Activated CD4-positive, alpha-beta T cell treated with anti-CD3 and anti-CD28 coated beads for 4 hours (primary cell): Measurements from ENCODE around the gene POLN.
"Not testable (repeated sequence)": the region's sequence is repeated elsewhere in the genome, so short reads cannot be mapped to it uniquely, and the experiment has no call there.

ENCODE experiments used
- DNase-seq, 2 donors: peaks; one replicate each; pipeline ENCODE4 v3.0.0-alpha.2; 2020

POLN gene

GRCh38 chr4:2275044-2275397 lies 33.1 kb upstream of the POLN start:
- DNase-seq = not testable (repeated sequence)

GRCh38 chr4:2274320-2275043 lies 32.6 kb upstream of the POLN start:
- no peak for DNase-seq

GRCh38 chr4:2273657-2274319 lies 31.9 kb upstream of the POLN start:
- DNase-seq = no peak

GRCh38 chr4:2273221-2273620 lies 31.3 kb upstream of the POLN start:
- no peak for DNase-seq

- DNase-seq = no peak
Measured at GRCh38 chr4:2272828-2273120, 30.9 kb upstream of the POLN start.

GRCh38 chr4:2272026-2272827 lies 30.3 kb upstream of the POLN start:
- DNase-seq = no peak

- no peak for DNase-seq
Measured at GRCh38 chr4:2271279-2272025, 29.5 kb upstream of the POLN start.

- DNase-seq = no peak
Measured at GRCh38 chr4:2270341-2271165, 28.6 kb upstream of the POLN start.

- DNase-seq = no peak
Measured at GRCh38 chr4:2269618-2270163, 27.8 kb upstream of the POLN start.

GRCh38 chr4:2269206-2269531 lies 27.2 kb upstream of the POLN start:
- no peak for DNase-seq

- DNase-seq = no peak
Measured at GRCh38 chr4:2268357-2269205, 26.7 kb upstream of the POLN start.

GRCh38 chr4:2267841-2268240 lies 25.9 kb upstream of the POLN start:
- no peak for DNase-seq

GRCh38 chr4:2267320-2267811 lies 25.4 kb upstream of the POLN start:
- DNase-seq = no peak

- DNase-seq = no peak
Measured at GRCh38 chr4:2266821-2267220, 24.9 kb upstream of the POLN start.

- DNase-seq = no peak
Measured at GRCh38 chr4:2266181-2266580, 24.3 kb upstream of the POLN start.

- no peak for DNase-seq
Measured at GRCh38 chr4:2265113-2266110, 23.5 kb upstream of the POLN start.

- no peak for DNase-seq
Measured at GRCh38 chr4:2264481-2265041, 22.6 kb upstream of the POLN start.

GRCh38 chr4:2263926-2264321 lies 22.0 kb upstream of the POLN start:
- no peak for DNase-seq

- DNase-seq = no peak
Measured at GRCh38 chr4:2262944-2263250, 21.0 kb upstream of the POLN start.
